ENCODE measurements around the gene CACNA1G.

- TF ChIP-seq TAF1 (IDR thresholded peaks at IDR 0.05; ENCODE audit: low read depth) (no peak), CTCF (IDR thresholded peaks at IDR 0.05; ENCODE audit: poor library complexity, severe bottlenecking) (no peak), POLR2AphosphoS5 (IDR thresholded peaks at IDR 0.05) (no peak), MXI1 (conservative IDR thresholded peaks at IDR 0.05; ENCODE audit: poor library complexity, severe bottlenecking) (no peak)
Observed at GRCh38 chr17:50667259-50668024, 106.9 kb downstream of the CACNA1G start.

Measured in neural cell (in vitro differentiated cells).